ENCODE data around the gene ARRB2. TPM values are rescaled to one million over a fixed set of nuclear protein-coding genes. Genes with fewer than 3 reads are reported as not detected.
"Not testable (repeated sequence)": the region's sequence is repeated elsewhere in the genome, so short reads cannot be mapped to it uniquely, and the experiment has no call there.

Gene ARRB2
- total RNA-seq, 1 donor from 2014 or later, result 47.4 TPM

DNA sequence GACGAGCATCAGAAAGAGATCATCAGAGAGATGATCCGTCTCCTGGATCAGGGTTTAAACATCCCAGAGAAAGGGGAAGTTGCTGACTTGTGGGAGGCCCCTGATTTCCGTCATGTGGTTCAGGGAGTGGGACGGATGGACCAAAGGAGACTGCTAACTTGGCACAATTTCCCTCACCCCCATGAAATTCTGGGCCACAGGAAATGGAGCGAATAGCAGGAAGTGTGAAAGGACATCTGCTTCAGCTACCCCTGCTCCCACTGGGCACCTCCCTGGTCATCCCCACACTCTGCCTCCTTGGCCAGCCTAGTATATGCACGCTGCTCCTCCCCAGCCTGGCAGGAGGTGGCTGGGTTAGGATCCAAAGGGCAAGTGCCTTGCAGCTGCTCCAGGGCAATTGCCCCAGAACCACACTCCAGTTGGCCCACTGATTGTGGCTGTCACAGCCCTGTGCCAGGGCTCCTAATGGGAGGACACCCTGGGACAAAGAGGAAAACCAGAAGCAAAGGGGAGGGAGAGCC, 1.3 kb downstream of the ARRB2 start:
- H3K27ac Mint-ChIP-seq, result no peak overlapping the region
- H3K4me3 Mint-ChIP-seq, result peak overlapping the region; percentile 92
- H3K4me1 Mint-ChIP-seq (ENCODE audit: unreplicated experiment), result peaks cover 5% of the 10 kb centered on the region
- H3K36me3 Mint-ChIP-seq, result no peaks in the 10 kb centered on the region
- no peak for DNase-seq (ENCODE audit: extremely low spot score, unreplicated experiment)
- H3K9me3 Mint-ChIP-seq, result no peaks in the 10 kb centered on the region
- H3K27me3 Mint-ChIP-seq, result no peaks in the 10 kb centered on the region
- TF ChIP-seq, protein P1, sequence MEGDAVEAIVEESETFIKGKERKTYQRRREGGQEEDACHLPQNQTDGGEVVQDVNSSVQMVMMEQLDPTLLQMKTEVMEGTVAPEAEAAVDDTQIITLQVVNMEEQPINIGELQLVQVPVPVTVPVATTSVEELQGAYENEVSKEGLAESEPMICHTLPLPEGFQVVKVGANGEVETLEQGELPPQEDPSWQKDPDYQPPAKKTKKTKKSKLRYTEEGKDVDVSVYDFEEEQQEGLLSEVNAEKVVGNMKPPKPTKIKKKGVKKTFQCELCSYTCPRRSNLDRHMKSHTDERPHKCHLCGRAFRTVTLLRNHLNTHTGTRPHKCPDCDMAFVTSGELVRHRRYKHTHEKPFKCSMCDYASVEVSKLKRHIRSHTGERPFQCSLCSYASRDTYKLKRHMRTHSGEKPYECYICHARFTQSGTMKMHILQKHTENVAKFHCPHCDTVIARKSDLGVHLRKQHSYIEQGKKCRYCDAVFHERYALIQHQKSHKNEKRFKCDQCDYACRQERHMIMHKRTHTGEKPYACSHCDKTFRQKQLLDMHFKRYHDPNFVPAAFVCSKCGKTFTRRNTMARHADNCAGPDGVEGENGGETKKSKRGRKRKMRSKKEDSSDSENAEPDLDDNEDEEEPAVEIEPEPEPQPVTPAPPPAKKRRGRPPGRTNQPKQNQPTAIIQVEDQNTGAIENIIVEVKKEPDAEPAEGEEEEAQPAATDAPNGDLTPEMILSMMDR (conservative IDR thresholded peaks at IDR 0.05), result no peak

DNA sequence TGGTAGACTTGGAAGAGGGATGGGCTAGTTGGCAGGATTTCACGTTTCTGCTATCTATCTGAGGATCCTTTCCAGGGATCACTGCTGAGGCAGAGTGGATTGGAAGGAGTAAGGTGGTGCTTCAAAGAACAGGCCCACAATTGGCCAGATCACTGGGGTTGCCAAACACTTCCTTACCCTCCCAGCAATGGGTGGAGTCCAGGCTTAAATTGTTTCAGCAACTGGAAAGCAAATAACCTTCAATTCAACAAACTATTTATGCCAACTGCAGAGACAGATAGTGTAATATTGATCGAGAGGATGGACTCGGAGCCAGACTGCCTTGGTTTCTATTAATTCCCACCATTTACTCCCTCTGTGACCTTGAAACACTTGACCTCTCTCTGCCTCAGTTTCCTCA, 2.1 kb downstream of the ARRB2 start:
- no peak overlapping the region for H3K27ac Mint-ChIP-seq

DNA sequence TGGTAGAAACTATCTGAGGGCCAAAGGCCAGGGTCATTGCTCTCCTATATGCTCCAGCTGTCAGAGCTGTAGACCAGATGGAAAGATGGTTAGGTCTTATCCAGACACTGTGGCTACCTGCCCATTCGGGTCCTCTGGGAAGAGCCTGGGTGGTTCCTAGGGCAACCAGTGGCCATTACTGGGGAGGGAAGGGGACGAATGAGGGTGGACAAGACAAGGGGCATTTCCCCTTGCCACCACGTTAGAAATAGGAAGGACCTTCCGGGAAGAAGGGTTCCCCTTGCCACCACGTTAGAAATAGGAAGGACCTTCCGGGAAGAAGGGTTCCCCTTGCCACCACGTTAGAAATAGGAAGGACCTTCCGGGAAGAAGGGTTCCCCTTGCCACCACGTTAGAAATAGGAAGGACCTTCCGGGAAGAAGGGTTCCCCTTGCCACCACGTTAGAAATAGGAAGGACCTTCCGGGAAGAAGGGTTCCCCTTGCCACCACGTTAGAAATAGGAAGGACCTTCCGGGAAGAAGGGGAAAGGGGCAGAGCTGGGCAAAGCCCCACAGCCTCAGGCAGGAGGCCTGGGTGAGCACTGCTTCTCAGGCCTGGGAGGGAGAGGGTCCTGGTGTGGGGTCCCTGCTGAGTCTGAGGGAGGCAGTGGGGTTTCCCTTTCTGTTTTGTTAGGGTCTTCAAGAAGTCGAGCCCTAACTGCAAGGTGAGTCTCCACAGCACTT, 4.1 kb downstream of the ARRB2 start:
- H3K27ac Mint-ChIP-seq; H3K9me3 Mint-ChIP-seq; H3K27me3 Mint-ChIP-seq; H3K36me3 Mint-ChIP-seq; DNase-seq (ENCODE audit: extremely low spot score, unreplicated experiment); H3K4me1 Mint-ChIP-seq (ENCODE audit: unreplicated experiment); H3K4me3 Mint-ChIP-seq: not testable (repeated sequence)

More for the DNA sequence above, 2.1 kb downstream of the ARRB2 start:
- peaks cover 5% of the 10 kb centered on the region for H3K4me1 Mint-ChIP-seq (ENCODE audit: unreplicated experiment)
- H3K36me3 Mint-ChIP-seq, result no peaks in the 10 kb centered on the region
- no peaks in the 10 kb centered on the region for H3K9me3 Mint-ChIP-seq
- peak overlapping the region; percentile 49 for H3K4me3 Mint-ChIP-seq
- H3K27me3 Mint-ChIP-seq, result no peaks in the 10 kb centered on the region
- DNase-seq (ENCODE audit: extremely low spot score, unreplicated experiment), result no peak
- TF ChIP-seq, protein P1 (conservative IDR thresholded peaks at IDR 0.05), result no peak

DNA sequence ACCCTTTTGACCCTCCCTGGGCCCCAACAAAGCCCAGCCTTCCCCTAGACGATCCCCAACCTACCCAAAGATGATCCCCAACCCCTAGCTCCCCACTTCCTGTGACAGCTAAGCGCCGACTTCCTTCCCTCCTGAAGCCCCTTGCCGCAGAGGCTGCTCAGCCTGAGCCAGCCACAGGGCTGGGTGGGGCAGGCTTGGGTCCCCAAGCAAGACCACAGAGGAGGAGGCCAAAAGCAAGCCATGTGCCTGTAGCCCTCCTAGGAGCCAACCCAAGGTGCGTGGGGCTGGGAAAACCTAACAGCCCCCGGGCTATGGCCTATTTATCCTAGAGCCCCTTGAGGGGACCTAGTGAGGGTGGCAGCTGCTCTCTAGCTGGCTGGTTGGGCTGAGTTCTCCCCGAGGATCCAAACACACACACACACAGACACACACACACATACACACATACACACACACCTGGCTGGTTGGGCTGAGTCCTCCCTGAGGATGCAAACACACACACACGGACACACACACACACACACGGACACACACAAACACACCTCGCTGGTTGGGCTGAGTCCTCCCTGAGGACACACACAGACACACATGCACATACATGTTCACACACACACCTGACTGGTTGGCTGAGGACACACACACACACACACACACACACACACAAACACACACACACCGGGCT, 4.8 kb downstream of the ARRB2 start:
- TF ChIP-seq, protein P1 (conservative IDR thresholded peaks at IDR 0.05), result no peak
- DNase-seq (ENCODE audit: extremely low spot score, unreplicated experiment), result no peak
- Mint-ChIP-seq H3K9me3 (no peaks in the 10 kb centered on the region), H3K4me3 (no peak overlapping the region), H3K27ac (no peak overlapping the region), H3K27me3 (no peaks in the 10 kb centered on the region), H3K36me3 (no peaks in the 10 kb centered on the region), H3K4me1 (ENCODE audit: unreplicated experiment) (peaks cover 8% of the 10 kb centered on the region)

DNA sequence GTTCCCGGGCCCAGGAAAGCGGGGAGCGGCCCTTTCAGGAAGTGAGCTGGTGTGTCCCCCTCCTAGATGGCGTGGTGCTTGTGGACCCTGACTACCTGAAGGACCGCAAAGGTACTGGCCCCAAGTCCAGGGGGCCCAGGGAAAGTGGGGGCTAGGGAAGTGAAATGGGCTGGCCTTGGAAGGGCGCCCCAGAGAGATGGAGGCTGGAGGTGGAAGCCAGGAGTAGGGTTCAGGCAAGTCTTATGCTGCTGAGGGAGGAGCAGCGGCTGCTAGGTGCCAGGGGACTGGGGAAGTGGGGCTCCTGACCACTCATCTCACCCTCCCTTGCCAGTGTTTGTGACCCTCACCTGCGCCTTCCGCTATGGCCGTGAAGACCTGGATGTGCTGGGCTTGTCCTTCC, 5.6 kb downstream of the ARRB2 start:
- no peak overlapping the region for H3K4me3 Mint-ChIP-seq
- TF ChIP-seq, protein P1 (conservative IDR thresholded peaks at IDR 0.05), result no peak
- H3K27me3 Mint-ChIP-seq, result no peaks in the 10 kb centered on the region
- DNase-seq (ENCODE audit: extremely low spot score, unreplicated experiment), result no peak
- H3K4me1 Mint-ChIP-seq (ENCODE audit: unreplicated experiment), result peaks cover 9% of the 10 kb centered on the region
- no peak overlapping the region for H3K27ac Mint-ChIP-seq
- no peaks in the 10 kb centered on the region for H3K9me3 Mint-ChIP-seq
- peaks cover 1% of the 10 kb centered on the region for H3K36me3 Mint-ChIP-seq

DNA sequence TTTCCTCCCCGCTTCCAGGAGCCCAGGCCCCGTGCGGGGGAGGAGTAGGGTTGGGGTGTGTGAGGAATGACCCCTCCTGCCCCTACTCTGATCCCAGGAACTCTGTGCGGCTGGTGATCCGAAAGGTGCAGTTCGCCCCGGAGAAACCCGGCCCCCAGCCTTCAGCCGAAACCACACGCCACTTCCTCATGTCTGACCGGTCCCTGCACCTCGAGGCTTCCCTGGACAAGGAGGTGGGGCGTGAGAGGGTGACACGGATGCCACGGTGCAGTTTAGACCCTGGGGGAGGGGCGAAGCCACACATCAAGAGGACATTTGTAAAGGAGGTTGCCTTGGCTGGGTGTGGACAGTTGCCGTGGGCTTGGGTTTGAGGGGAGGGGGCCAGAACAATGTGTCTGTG, 7.4 kb downstream of the ARRB2 start:
- DNase-seq (ENCODE audit: extremely low spot score, unreplicated experiment), result no peak
- Mint-ChIP-seq H3K9me3 (no peaks in the 10 kb centered on the region), H3K4me3 (no peak overlapping the region), H3K27ac (no peak overlapping the region), H3K36me3 (peaks cover 4% of the 10 kb centered on the region), H3K4me1 (ENCODE audit: unreplicated experiment) (peaks cover 15% of the 10 kb centered on the region), H3K27me3 (no peaks in the 10 kb centered on the region)
- TF ChIP-seq, protein P1 (conservative IDR thresholded peaks at IDR 0.05), result no peak

Data from type B pancreatic cell (in vitro differentiated cells).